Natural killer cell (primary cell): ENCODE measurements around the gene SNAP47. TPM values are rescaled to one million over a fixed set of nuclear protein-coding genes. Genes with fewer than 3 reads are reported as not detected.

ENCODE experiments used
- ATAC-seq, 3 donors: fragments of 150-1000 bp in 2 of 3; fragments of 200-7000 bp in 1 of 3; cut with Tn5 transposase; 1 replicate in 1 of 3; 2 replicates in 2 of 3; pipeline ENCODE4 v1.10.0; 2021; ENCODE audit warnings: mild to moderate bottlenecking in 2 of 3, moderate library complexity in 2 of 3
- DNase-seq, 2 donors: peaks; one replicate each; pipeline versions ENCODE4 v3.0.0 to v3.0.0-alpha.2; 2013 to 2021; ENCODE audit warnings: mixed read lengths in 1 of 2
- H3K27ac ChIP-seq: one replicate; pipeline ENCODE4 v1.5.1; 2013; ENCODE audit warnings: mild to moderate bottlenecking, low read length
- H3K27me3 ChIP-seq: one replicate; pipeline ENCODE4 v1.6.1; 2013; ENCODE audit warnings: low read length; ENCODE audit not compliant: control insufficient read depth, insufficient read depth
- H3K36me3 ChIP-seq: one replicate; pipeline ENCODE4 v1.6.1; 2013; ENCODE audit warnings: low read length; ENCODE audit not compliant: control insufficient read depth, insufficient read depth
- H3K4me1 ChIP-seq: one replicate; pipeline ENCODE4 v1.6.1; 2013; ENCODE audit warnings: low read length; ENCODE audit not compliant: control insufficient read depth, insufficient read depth
- H3K4me3 ChIP-seq: one replicate; pipeline ENCODE4 v1.5.1; 2013; ENCODE audit warnings: low read length
- H3K9me3 ChIP-seq: one replicate; pipeline ENCODE4 v1.6.1; 2013; ENCODE audit warnings: low read length; ENCODE audit not compliant: control insufficient read depth, insufficient read depth
- H3K27ac Mint-ChIP-seq, 2 donors: one replicate each; pipeline ENCODE4 v1.8.0; 2022; ENCODE audit warnings: mild to moderate bottlenecking in 2 of 2, mixed read lengths in 2 of 2, moderate library complexity in 1 of 2
- H3K27me3 Mint-ChIP-seq, 2 donors: one replicate each; pipeline ENCODE4 v1.8.0; 2022; ENCODE audit warnings: low read depth in 2 of 2, mixed read lengths in 2 of 2
- H3K36me3 Mint-ChIP-seq: one replicate; pipeline ENCODE4 v1.8.0; 2022; ENCODE audit warnings: mixed read lengths
- H3K4me1 Mint-ChIP-seq, 2 donors: one replicate each; pipeline ENCODE4 v1.8.0; 2022; ENCODE audit warnings: mixed read lengths in 2 of 2
- H3K4me3 Mint-ChIP-seq: one replicate; pipeline ENCODE4 v1.8.0; 2022; ENCODE audit warnings: mild to moderate bottlenecking, moderate library complexity, mixed read lengths
- H3K9me3 Mint-ChIP-seq, 2 donors: one replicate each; pipeline ENCODE4 v1.8.0; 2022; ENCODE audit warnings: mixed read lengths in 2 of 2
- WGBS: methylation state at CpG from one replicate; pipeline ENCODE4 v1.1.7; 2013; ENCODE audit warnings: missing lambda C conversion rate; ENCODE audit not compliant: insufficient coverage; 5-methylcytosine and 5-hydroxymethylcytosine counted together
- intact Hi-C: fragments of 100-400 bp; cut with micrococcal nuclease; formaldehyde crosslinking; loops from one replicate; pipeline ENCODE4 v1.14.2; 2022
- total RNA-seq, 4 donors: library from RNA; stranded (reverse); fragments of 120-200 nt in 1 of 4; gene quantifications; one replicate each; pipeline versions ENCODE4 v1.2.3 to v1.2.4, GENCODE V29; 2013 to 2022
- TF ChIP-seq, protein P1 (sequence below): fragments of 200-600 bp; IDR thresholded peaks from one replicate; pipeline ENCODE4 v1.8.0; 2022; ENCODE audit warnings: antibody characterized with exemption

SNAP47 gene
- total RNA-seq, 3 donors from 2014 or later (not counting 1 experiment from before 2014, with no cell fraction given), result 19.0 to 24.2 (median 23.1) TPM

DNA sequence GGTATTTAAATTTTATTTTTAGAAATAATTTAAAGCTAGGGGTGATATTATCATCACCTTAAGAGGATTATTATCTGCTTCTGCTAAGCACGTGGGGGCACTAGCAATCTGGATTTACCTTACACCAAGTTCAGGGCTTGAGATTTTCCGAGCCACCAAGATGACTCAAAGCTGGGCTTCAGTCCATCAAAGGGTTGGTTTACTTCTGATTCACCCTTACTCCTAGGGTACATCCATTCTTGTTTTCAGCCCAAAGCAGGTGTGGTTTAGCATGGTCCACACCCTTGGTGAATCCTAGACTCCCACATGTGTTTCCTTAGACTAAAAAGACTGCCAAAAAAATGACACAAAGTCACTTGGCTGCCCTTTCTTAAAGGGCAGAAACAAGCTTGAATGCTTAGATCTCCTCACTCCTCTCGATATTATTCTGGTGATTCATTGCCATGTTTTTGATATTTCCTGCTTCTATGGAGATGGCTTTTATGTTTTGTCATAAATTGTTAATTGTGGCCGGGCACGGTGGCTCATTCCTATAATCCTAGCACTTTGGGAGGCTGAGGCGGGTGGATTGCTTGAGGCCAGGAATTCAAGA, 70.5 kb downstream of the SNAP47 start:
- Mint-ChIP-seq H3K27ac (no peak overlapping the region), H3K36me3 (peaks cover 6% of the 10 kb centered on the region), H3K9me3 (no peaks in the 10 kb centered on the region), H3K4me1 (peaks cover 6 to 11% of the 10 kb centered on the region in 2 donors), H3K27me3 (peaks cover 31 to 51% of the 10 kb centered on the region in 2 donors), H3K4me3 (no peak overlapping the region)
- Histone ChIP-seq H3K4me3 (no peak overlapping the region), H3K27me3 (peaks cover 17% of the 10 kb centered on the region), H3K9me3 (no peaks in the 10 kb centered on the region), H3K27ac (no peak overlapping the region), H3K4me1 (no peaks in the 10 kb centered on the region), H3K36me3 (no peaks in the 10 kb centered on the region)
- DNase-seq, result no peak
- TF ChIP-seq, protein P1, sequence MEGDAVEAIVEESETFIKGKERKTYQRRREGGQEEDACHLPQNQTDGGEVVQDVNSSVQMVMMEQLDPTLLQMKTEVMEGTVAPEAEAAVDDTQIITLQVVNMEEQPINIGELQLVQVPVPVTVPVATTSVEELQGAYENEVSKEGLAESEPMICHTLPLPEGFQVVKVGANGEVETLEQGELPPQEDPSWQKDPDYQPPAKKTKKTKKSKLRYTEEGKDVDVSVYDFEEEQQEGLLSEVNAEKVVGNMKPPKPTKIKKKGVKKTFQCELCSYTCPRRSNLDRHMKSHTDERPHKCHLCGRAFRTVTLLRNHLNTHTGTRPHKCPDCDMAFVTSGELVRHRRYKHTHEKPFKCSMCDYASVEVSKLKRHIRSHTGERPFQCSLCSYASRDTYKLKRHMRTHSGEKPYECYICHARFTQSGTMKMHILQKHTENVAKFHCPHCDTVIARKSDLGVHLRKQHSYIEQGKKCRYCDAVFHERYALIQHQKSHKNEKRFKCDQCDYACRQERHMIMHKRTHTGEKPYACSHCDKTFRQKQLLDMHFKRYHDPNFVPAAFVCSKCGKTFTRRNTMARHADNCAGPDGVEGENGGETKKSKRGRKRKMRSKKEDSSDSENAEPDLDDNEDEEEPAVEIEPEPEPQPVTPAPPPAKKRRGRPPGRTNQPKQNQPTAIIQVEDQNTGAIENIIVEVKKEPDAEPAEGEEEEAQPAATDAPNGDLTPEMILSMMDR, result no peak
- 89% methylated on average over 6 of the region's 6 CpGs for WGBS
- intact Hi-C loops, result no loop called here
- no peak for ATAC-seq

DNA sequence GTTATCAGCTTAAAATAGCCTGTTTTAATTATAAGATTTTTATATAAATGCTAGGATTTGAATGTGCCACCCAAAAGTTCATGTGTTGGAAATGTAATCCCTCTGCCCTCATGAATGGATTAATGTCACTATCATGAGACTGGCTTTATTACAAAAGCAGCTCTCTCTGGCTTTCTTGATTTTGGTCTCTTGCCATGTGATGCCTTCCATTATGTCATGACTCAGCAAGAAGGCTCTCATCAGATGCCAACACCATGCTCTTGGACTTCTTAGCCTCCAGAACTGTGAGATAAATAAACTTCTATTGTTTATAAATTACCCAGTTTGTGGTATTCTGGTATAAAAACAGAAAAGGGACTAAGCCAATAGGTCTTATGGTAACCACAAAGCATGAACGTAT, 73.3 kb downstream of the SNAP47 start:
- ATAC-seq (no peak), DNase-seq (no peak)
- peaks cover 29 to 56% of the 10 kb centered on the region in 2 donors for H3K27me3 Mint-ChIP-seq
- no peak overlapping the region for H3K27ac ChIP-seq
- H3K4me3 Mint-ChIP-seq, result no peak overlapping the region
- H3K4me3 ChIP-seq, result no peak overlapping the region
- no CpG with 5 or more reads among the region's 1 CpG for WGBS
- intact Hi-C loops, result no loop called here
- H3K36me3 Mint-ChIP-seq, result peaks cover 16% of the 10 kb centered on the region
- peaks cover 6 to 11% of the 10 kb centered on the region in 2 donors for H3K4me1 Mint-ChIP-seq
- no peaks in the 10 kb centered on the region for H3K9me3 Mint-ChIP-seq
- H3K9me3 ChIP-seq, result peaks cover 4% of the 10 kb centered on the region
- H3K27ac Mint-ChIP-seq, result no peak overlapping the region
- TF ChIP-seq, protein P1, result no peak
- H3K36me3 ChIP-seq, result no peaks in the 10 kb centered on the region
- H3K27me3 ChIP-seq, result peaks cover 11% of the 10 kb centered on the region
- H3K4me1 ChIP-seq, result no peaks in the 10 kb centered on the region

DNA sequence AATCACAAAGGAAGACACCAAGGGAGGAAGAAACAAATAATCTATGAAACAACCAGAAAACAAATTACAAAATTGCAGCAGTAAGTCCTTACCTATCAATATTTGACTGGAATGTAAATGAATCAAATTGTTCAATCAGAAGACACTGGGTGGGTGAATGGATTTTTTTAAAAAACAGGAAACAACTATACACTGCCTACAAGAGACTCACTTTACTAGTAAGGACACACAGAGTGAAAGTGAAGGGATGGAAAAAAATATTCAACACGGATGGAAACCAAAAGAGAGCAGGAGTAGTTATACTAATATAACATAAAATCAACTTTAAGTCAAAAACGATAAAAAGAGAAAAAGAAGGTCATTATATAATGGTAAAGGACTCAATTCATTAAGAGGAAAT, 73.8 kb downstream of the SNAP47 start:
- Histone ChIP-seq H3K27ac (no peak overlapping the region), H3K36me3 (no peaks in the 10 kb centered on the region), H3K4me3 (no peak overlapping the region), H3K9me3 (peaks cover 8% of the 10 kb centered on the region), H3K27me3 (peaks cover 11% of the 10 kb centered on the region), H3K4me1 (no peaks in the 10 kb centered on the region)
- no CpG with 5 or more reads among the region's 2 CpGs for WGBS
- peaks cover 16% of the 10 kb centered on the region for H3K36me3 Mint-ChIP-seq
- H3K4me1 Mint-ChIP-seq, result peaks cover 6 to 11% of the 10 kb centered on the region in 2 donors
- no peak overlapping the region for H3K27ac Mint-ChIP-seq
- DNase-seq (no peak), ATAC-seq (no peak)
- intact Hi-C loops, result no loop called here
- H3K27me3 Mint-ChIP-seq, result peaks cover 27 to 51% of the 10 kb centered on the region in 2 donors
- no peak overlapping the region for H3K4me3 Mint-ChIP-seq
- no peaks in the 10 kb centered on the region for H3K9me3 Mint-ChIP-seq
- TF ChIP-seq, protein P1, result no peak

DNA sequence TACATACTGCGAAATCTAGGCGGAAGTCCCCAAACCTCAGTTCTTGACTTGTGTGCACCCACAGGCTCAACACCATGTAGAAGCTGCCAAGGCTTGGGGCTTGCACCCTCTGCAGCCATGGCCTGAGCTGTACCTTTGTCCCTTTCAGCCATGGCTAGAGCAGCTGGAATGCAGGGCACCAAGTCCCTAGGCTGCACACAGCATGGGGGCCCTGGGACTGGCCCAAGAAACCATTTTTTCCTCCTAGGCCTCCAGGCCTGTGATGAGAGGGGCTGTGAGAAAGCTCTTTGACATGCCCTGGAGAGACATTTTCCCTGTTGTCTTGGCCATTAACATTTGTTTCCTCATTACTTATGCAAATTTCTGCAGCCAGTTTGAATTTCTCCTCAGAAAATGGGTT, 78.7 kb downstream of the SNAP47 start:
- Histone ChIP-seq H3K4me3 (no peak overlapping the region), H3K36me3 (no peaks in the 10 kb centered on the region), H3K4me1 (peaks cover 18% of the 10 kb centered on the region), H3K9me3 (peaks cover 16% of the 10 kb centered on the region), H3K27ac (no peak overlapping the region), H3K27me3 (peaks cover 5% of the 10 kb centered on the region)
- no peak overlapping the region for H3K27ac Mint-ChIP-seq
- TF ChIP-seq, protein P1, result no peak
- 100% methylated on average over 2 of the region's 2 CpGs for WGBS
- H3K9me3 Mint-ChIP-seq, result peaks cover 3 to 5% of the 10 kb centered on the region in 2 donors
- intact Hi-C loops, result no loop called here
- H3K4me1 Mint-ChIP-seq, result peaks cover 15 to 18% of the 10 kb centered on the region in 2 donors
- DNase-seq (no peak), ATAC-seq (no peak)
- no peak overlapping the region for H3K4me3 Mint-ChIP-seq
- peaks cover 18% of the 10 kb centered on the region for H3K36me3 Mint-ChIP-seq
- peaks cover 18 to 33% of the 10 kb centered on the region in 2 donors for H3K27me3 Mint-ChIP-seq
